ENCODE data around the gene CFAP299.

Gene CFAP299

DNA sequence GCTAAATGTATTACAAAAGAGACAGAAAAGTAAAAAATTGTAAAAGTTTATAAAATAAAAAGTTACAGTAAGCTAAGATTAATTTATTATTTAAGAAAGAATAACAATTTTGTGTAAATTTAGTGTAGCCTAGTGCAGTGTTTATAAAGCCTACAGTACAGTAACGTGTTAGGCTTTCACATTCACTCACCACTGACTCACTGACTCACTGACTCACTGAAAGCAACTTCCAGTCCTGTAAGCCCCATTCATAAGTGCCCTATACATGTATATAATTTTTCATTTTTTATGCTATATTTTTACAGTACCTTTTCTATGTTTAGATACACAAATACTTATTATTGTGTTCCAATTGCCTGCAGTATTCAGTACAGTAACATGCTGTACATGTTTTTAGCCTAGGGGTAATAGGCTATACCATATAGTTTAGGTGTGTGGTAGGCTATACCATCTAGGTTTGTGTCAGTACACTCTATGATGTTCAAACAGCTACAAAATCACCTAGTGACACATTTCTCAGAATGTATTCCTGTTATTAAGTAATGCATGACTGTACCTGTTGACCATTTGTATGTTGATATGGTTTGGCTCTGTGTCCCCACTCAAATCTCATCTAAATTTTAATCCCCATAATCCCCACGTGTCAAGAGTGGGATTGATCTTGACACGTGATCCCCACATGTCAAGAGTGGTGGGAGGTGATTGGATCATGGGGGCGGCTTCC, 57.9 kb downstream of the CFAP299 start:
- no peak for DNase-seq

DNA sequence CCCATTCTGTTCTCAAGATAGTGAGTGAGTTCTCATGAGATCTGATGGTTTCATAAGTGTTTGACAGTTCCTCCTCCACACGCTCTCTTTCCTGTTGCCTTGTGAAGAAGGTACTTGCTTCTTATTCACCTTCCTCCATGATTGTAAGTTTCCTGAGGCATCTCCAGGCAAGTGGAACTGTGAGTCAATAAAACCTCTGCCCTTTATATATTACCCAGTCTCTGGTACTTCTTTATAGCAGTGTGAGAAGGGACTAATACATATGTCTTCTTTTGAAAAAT, 58.4 kb downstream of the CFAP299 start:
- DNase-seq, result no peak

DNA sequence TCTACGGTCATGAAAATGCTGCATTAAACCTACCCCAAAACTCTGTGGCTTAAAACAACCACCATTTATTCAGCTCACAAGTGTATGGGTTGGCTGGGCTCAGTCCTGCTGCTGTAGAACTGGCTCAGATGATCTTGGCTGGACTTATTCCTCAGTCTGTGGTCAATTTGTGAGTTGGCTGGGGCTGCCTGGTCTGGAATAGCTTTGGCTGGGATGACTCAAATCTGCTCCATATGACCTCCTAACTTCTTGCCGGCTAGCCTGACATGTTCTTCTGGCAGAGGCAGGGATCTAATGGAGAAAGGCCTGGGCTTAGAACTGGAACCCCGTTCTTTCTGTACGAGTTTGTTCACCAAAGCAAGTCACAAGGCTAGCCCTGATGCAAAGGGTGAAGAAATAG, 71.7 kb downstream of the CFAP299 start:
- no peak for DNase-seq

DNA sequence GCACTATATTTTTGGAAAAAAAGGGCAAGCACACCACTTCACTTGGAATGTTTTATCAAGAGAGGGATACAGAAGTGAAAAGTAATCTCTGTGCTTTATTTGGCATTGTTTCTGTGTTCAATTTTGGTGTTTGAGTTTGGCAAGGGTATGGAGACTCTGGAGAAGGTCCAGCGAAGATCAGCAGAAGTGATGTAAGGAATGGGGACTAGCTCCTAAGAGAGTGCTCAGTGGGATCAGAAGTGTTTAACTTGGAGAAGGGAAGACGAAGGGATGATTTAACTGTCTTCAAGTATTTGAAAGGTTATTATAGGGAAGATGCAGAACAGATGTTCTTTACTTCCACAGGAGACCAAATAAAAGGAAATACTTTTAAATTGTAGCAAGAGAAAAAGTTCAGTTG, 74.3 kb downstream of the CFAP299 start:
- DNase-seq, result no peak

DNA sequence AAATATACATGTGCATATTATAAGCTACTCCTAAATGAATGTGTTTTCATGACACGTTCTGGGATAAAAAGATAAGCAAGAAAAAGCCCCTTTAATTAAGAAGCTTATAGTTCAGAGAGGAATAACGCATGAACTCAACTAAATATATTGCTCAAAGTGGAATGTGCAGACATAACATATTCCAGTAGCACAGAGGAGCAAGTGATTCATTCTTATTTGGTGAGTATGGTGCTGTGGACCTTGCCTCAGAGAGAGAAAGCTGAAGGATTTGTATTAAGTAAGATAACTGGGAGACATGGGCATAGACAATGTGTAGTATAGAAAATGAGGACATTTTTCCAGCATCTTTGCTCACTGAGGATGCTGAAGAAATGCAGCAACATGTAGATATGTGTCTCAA, 76.8 kb downstream of the CFAP299 start:
- no peak for DNase-seq

DNA sequence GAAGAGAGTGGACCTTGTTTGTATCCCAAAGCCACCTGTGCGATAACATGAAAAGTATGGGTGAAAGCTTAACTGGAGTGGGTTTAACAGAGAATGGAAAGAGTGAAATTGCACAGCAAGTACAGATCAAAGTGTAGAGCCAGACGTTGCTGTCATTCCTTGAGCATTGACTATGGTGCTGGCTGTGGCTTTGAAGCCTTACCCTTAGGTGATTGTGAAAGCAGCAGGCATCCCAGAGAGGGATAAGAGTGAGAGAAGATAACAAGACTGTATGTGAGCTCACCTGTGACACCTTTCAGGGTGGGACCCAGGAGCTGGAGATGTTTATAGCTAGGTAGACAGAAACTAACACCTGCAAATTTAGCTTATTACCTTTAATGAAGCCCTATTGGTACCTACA, 77.6 kb downstream of the CFAP299 start:
- no peak for DNase-seq

DNA sequence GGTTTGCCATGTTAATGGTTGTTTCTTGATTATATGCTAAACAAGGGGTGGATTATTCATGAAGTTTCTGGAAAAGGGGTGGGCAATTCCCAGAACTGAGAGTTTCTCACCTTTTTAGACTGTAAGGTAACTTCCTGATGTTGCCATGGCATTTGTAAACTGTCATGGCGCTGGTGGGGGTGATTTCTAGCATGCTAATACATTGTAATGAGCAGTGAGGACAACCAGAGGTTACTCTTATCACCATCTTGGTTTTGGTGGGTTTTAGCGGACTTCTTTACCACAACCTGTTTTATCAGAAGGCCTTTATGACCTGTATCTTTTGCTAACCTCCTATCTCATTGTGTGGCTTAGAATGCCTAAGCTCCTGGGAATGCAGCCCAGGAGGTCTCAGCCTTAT, 81.5 kb downstream of the CFAP299 start:
- no peak for DNase-seq

DNA sequence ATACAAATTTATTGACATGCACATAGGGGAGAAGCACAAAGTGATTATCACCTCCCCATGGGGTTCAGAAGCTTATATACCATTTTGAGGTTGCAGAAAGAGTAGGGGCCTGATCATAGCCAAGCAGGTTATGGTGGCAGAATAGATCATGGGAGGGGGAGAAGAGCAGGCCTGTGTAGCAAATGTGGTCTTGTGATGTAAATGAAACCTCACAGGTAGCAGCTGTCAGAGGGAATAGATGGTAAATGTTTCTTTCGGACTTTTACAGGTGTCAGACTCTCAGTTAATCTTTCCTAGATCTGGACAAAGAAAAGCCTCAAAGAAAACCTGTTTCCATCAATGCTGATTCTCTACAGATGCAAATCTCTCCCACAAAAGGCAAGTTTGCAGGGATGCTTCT, 84.4 kb downstream of the CFAP299 start:
- no peak for DNase-seq

DNA sequence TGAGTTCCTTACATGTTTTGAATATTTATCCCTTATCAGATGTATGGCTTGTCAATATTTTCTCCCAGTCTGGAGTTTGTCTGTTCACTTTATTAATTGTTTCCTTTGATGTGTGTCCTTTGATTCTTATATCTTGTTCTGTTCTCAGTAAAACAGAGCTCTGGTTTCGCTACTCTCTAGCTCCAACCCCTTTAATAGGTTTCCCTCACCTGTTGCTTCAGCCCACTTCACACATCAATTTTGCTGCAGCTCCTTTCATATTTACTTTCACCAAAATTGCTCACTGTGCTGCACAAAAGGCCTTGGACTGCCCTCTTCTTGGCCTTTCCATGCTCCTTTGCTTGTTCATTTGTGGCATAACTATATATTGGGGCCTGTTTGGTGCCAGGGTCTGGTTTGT, 85.1 kb downstream of the CFAP299 start:
- DNase-seq, result no peak

DNA sequence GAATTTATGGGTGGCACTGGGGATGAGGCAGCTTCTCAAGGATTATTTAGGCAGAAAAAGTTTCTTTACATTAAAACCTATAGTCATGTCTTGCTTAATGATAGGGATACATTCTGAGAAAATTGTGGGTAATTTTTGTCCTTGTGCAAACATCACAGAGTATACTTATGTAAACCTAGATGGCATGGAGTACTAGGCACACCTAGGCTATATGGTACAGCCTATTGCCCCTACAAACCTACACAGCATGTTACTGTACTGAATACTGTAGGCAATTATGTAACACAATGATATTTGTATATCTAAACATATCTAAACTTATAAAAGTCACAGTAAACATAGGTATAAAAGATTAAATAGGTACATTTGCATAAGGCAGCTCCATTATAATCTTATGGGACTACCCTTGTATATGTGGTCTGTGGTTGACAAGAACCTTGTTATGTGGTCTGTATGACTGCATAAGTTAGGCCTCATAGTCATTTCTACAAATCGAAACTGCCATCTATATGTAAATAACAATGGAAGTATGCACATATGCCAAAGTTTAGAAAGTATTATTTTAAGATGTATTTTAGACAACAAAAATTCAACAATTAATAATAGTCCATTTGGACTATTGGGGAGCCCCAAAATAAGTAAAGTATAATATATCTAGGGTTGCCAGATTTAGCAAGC, 87.3 kb downstream of the CFAP299 start:
- DNase-seq, result peak; percentile 47

DNA sequence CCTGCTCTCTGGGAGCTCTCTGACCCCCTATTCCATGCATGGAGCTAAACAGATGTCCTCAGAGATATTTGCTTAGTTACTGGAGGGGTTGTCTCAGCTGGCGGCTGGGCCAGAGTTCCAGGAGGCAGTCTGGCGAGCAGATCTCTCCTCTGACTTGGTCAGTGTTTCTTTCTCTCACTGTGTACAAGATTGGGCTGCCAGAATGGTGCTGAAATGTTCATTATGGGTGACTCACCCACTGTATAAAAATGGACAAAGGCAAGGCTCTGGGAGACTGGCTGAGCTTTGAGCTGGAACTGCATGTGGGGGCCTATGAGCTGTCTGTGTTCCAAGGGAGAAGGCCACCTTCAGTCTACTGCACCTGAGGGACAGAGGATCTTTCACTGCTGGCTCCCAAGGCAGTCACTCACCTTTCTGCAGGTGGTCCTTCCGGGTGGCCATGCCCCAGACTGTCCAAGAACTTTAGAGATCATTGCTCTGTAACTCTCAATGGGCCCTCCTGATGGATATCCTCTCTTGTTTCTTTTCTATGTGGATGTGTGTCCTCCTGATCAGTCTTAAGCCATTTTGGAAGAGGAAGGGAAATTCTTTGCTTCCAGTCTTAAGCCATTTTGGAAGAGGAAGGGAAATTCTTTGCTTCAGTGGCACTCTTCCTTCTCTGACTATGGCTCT, 88.2 kb downstream of the CFAP299 start:
- no peak for DNase-seq

DNA sequence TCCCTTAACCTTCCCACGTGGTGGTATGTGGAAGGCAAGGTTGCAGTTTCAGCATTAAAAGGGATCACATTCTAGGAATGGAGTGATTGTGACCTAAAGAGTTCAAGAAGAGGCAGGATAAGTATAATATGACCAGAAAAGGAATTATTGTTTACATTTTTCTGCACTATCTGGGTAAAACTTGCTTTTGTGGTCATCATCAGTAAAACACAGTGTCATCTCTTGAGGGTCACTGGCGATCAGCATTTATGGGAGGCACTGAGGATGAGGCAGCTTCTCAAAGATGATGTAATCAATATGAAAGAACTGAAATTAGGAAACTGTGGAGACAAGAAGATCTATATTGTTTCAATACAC, 88.7 kb downstream of the CFAP299 start:
- DNase-seq, result no peak

DNA sequence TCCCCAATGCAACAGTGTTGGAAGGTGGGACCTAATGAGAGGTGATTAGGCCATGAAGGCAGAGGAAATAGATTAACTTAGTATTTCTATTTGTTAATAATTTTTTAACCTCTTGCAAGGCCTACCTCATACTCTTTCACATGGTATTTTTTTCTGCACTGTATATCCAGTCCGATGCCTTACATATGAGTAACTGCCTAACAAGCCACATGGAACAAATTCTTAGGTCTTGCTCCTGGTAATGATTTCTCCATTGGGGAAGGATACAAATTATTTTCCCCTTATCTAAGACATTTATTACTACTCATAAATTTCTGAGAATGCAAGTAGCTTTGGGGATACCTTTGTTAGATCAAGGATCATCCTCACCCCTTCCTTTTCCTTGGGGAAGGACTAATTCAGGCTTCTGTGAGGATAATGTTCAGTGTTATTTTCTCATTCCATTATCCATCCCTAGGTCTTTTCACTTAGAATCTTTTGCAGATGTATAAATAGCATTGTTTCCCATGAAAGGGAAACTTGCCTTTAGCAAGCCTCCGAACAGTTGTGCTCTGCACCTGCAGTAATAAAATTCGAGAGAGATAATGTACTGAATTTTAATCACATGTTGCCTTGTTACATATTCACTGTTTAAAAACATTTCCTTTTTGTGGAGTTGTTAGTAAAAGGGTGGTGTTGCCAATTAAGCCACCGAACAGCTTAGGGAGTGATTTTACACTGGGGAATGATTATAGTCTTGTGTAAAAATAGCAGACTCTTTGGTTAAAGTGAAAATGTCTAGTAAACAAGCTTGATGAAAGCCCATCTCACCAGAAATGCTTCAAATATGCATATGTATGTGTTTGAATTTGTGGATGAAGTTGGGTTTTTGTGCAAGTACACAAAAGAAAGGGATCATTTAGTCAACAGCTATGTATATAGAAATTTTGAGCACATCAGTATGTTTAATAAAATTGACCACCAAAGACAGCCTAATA, 89.9 kb downstream of the CFAP299 start:
- DNase-seq, result no peak

DNA sequence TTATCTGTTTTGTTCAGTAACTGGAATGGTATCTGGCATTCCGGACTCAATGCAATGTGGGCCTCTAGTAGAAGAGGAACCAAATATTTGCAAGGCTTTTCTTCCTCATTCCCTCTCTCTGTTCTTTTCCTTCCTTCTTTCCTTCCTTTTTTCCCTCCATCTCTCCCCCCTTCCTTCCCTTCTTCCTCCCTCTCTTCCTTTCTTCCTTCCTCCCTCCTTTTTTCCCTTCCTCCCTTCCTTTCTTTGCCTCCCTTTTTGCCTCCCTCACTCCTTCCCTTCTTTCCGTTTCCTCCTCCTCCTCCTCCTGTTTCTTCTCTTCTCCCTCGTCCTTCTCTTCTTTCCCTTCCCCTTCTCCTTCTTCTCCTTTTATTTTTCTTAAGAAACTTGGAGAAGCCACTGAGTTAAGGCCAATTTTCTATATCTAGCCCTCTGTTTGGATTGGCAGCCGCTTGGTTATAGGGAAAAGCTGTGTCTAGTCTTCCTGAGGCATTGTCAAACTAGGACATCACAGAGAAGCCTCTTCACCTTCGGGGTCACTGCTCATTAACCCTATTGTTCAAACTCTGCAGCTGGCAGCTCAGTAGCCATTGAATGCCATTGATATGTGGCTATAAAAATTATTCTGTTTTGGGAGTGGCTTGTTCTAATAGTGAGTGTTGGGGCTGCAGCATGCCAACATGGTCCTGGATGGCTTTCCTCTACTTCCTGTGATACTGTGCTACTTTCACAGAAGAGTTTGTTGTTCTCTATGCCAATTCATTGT, 95.9 kb downstream of the CFAP299 start:
- no peak for DNase-seq

DNA sequence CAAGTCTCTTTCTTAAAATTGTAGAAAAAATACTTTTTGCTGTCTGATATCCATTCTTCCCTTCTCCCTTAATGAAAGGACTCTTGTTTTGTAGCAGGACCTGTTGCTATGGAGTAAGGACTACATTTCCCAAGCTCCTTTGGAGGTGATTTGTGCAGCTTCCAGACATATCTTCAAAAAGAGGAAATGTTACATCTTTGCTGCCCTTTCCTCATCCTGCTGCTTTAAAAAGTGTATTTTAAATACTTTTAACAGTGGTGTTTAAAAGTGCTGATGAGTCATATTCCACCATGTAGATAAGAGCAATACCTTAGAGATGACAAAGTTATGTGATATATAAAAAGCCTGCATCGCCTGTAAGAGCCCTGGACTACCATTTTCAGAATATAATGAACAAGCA, 98.7 kb downstream of the CFAP299 start:
- no peak for DNase-seq

DNA sequence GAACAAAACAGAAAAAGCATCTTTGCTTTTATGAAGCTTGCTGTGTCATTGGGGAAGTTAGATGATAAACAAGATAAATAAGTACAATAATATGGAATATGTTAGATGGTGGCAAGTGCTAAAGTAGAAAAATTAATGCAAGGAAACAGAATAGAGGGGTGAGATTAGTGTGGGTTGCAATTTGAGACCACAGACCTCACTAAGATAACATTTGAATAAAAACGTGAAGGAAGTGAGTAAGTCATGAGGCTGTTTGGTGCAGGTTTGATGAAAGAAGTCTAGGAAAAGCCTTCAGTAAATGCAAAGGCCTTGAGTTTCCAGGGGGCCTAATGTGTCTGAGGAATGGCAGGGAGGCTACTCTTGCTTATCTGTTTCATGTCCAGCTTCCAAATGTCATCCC, 102.5 kb downstream of the CFAP299 start:
- DNase-seq, result no peak

DNA sequence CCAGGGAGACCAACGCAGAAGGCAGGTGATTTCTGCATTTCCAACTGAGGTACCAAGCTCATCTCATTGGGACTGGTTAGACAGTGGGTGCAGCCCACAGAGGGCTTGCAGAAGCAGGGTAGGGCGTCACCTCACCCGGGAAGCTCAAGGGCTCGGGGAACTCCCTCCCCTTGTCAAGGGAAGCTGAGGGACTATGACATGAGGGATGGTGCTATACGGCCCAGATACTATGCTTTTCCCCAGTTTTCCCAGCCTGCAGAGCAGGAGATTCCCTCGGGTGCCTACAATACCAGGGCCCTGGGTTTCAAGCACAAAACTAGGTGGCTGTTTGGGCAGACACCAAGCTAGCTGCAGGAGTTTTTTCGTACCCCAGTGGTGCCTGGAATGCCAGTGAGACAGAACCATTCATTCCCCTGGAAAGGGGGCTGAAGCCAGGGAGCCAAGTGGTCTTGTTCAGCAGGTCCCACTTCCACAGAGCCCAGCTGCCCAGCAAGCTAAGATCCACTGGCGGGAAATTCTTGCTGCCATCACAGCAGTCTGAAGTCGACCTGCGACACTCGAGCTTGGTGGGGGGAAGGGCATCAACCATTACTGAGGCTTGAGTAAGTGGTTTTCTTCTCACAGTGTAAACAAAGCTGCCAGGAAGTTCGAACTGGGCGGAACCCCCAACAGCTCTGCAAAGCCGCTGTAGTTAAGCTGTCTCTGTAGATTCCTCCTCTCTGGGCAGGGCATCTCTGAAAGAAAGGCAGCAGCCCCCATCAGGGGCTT, 103.9 kb downstream of the CFAP299 start:
- DNase-seq, result peak; percentile 55

DNA sequence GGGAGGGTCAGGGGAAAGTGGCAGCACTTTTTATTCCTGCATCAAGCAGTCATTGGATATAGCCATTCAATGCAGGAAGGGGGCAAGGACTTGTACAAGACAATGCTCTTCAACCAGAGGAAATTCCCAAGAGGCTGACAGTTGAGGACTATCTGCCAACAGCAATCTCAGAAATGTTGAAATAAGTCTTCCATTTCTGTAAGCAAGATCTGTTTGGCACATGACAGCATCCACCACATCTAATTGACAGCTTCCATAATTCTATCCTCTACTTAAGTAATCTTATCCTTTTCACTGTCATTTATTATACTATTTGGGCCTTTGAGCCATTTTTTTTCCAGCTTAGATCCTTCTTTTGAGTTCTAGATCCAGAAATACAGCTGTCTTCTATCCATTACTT, 110.7 kb downstream of the CFAP299 start:
- DNase-seq, result no peak

DNA sequence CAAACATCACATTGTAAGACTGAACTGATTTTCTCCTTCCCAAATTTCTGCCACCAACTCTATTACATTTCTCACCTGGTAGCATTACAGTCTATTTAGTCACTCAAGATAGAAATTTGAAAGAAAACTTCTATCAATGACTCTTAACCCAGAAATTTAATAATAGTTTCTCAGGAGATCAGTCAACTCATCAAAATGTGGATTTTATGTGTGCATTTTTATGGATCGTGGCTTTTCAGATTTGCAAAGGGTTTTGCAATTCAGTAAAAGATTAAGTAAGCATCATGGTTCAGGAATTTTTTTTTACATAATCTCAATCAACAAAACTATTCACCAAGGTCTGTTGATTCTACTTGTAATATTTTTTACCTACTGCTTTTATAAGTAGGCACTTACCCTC, 111.1 kb downstream of the CFAP299 start:
- DNase-seq, result no peak

DNA sequence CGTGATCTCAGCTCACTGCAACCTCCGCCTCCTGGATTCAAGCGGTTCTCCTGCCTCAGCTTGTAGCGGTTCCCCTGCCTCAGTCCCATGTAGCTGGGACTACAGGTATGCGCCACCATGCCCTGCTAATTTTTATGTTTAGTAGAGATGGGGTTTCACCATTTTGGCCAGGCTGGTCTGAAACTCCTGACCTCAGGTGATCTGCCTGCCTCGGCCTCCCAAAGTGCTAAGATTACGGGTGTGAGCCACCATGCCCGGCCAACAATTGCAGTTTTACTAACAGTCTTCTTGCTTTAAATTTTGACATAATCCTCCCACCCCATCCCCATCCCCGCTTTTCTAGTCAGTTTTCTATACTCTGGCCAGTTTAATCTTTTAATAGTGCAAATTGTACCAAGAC, 112.0 kb downstream of the CFAP299 start:
- no peak for DNase-seq

DNA sequence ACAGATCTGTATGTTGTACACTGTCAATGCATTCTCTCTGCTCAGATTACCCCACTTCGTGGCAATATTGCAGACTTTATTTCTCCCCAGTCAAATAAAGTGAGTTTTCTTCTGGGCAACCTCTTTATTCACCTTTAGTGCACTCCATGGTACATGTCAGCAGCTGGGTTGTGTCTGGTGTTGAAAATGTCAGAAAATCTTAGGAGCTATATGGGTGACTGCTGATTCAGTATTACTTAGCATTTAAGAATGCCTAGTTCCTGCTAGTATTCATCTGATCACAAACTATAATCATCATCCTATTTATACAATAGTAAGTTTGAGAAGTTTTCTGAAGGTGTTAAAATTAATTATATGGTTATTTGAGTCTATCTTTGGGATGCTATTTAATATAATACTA, 112.5 kb downstream of the CFAP299 start:
- DNase-seq, result no peak

DNA sequence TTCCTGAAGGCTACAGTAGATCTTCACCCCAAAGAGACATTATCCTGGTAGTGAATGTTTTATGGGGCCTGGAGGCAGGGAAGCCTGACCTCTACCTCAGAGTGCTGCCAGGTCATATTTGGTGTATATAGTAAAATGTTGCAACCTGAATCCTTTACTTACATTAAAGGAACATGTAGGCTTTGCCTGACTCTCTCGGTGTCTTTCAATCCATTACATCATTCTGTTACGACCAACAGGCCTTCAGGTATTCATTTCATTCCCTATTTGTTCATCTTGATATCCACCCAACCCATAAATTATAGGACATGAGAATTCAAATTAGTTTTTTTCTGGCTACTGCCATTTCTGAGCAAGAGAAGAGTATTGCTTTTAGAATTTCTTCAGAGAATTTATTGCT, 116.5 kb downstream of the CFAP299 start:
- no peak for DNase-seq
